HG03139 (cell line): Measurements from ENCODE around the gene GRM1.

Experiments
- ATAC-seq: cut with Tn5 transposase; IDR thresholded peaks from one replicate; pipeline ENCODE4 v1.9.1; 2021; ENCODE audit not compliant: unreplicated experiment

GRM1 gene

DNA sequence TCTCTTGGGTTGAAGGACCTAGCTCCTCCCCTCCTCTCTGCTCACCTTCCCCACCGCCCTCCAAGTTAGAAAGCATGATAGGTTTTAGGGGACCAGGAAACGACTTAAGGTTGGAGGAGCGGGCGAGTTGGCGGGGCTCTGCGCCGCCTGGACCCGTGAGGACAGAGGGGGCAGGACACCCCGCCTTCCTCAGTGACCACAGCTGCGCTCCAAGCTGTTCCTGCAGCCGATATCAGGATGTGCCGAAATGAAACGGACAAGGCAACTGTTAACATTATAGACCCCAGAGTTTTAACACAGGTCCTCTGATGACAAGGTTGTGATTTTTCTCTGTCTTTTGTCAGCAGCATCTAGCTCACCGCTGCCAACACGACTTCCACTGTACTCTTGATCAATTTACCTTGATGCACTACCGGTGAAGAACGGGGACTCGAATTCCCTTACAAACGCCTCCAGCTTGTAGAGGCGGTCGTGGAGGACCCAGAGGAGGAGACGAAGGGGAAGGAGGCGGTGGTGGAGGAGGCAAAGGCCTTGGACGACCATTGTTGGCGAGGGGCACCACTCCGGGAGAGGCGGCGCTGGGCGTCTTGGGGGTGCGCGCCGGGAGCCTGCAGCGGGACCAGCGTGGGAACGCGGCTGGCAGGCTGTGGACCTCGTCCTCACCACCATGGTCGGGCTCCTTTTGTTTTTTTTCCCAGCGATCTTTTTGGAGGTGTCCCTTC, at the start of gene GRM1:
TSS of gene GRM1 (plus strand) at position 212 of the 722 bp plus-strand sequence. CDS start at position 668, 456 bp downstream.
- ATAC-seq: no peak

- no peak for ATAC-seq
Measured at GRCh38 chr6:146009338-146009737, 19.5 kb upstream of the GRM1 start.

DNA sequence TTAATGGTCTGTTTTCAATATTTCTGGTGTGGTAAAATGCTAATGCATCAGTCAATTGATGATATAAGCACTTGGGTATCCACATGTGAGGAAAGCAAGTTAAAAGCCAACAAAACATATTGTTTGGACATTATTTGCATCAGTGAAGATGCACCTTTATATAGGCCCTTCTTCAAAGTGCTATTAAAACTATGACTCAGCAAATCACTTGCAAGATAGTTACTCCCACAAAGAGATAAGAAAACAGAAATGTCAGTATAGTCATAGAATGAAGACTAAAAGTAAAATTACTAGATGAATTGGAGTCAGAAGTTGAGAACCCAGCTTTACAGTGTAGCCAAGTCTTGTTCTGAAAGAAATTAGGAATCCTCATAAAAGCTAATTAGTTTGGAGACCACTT, 14.6 kb upstream of the GRM1 start:
- no peak for ATAC-seq

GRCh38 chr6:146017672-146018071, 11.2 kb upstream of the GRM1 start:
- no peak for ATAC-seq

- ATAC-seq: no peak
Measured at GRCh38 chr6:146026873-146027272, 2.0 kb upstream of the GRM1 start.

DNA sequence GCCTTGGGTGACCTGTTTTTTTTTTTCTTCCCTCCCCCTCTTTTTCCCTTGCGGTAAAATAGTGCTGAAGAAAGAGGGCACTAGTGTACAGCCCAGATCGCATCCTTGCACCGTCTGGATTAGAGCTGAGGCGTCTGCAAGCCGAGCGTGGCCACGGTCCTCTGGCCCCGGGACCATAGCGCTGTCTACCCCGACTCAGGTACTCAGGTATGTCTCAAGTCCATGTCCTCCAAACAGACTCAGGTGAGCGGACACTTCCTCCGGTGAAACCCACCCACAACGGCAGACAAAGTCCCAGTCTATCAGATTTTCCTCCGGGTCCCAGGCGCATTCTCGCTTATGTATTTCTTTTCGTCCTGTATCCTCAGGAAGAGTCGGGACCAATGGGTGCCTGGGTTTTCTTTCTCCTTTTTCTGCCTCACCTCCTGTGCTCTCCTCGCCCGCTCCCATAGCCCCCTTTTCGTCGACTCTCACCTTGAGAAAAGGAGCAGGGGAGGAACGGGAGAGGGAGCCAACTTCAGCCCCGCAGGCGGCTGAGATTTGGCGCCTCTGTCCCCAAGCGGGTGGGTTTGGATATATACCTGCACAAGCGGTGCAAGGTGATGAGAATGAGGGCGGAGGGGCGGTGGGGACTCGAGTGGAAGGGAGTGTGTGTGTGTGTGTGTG, 1.1 kb upstream of the GRM1 start:
- no peak for ATAC-seq

DNA sequence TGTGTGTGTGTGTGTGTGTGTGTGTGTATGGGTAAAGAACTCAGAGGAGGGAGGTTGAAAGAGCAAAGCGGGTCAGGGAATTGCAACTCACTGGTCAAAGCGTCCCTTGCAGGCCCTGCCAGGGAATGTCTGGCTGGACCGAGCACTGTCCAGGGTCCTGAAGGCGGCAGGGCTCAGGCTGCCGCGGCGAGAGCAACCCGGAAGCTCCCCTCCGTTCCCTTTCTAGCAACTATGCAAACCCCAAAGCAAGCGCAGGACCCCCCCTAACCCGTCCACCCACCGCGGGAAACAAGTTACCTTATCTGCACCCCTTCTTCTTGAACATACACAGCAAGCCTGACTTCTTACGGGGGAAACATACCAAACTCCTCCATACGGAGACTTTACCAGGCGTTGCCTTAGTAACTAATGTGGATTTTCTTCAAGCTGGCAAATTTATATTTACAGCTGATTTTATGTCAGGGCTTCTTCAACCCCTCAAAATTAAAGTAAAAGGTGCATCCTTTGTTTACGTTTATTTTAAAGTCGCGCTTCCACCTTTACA, 538 bp upstream of the GRM1 start:
- no peak for ATAC-seq

- no peak for ATAC-seq
Measured at GRCh38 chr6:146029573-146030184, 817 bp downstream of the GRM1 start.

DNA sequence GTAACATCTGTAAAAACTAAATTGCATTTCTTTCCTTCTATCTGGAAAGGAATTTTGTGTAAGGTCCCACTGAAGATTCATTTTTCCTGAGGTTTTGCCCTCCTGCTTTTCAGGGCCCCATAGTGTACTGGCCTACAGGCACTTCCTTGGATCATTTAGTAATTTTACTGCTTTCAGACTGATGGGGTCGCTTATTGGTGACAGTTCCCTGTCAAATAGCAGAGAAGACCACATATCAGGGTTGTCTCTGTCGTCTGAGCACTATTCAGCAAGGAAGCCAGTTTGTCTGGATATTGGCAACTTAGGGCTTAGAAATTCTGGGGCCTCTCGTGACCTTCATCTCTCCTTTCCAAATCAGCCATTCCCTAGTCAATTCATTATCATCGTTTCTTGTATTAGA, 3.5 kb downstream of the GRM1 start:
- ATAC-seq: no peak

GRCh38 chr6:146040360-146040759, 11.5 kb downstream of the GRM1 start:
- no peak for ATAC-seq

DNA sequence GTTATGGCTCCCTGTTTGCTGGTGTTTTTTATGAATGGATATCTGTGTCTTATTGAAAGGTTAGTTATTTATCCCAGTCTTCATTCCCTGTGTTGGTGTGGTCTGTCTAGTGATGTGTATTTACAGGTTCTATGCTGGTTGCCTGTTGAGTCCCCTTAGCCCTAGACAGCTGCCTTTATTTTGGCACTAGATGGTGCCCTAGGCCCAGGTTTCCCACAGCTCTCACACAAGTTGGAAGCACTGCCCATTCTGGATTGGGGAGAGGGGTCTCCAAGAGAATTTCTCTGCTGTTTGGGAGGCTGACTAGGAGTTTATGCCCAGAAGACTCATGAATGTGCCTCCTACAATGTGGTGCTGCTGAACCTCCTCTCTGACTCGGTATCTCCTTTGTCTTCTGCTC, 12.4 kb downstream of the GRM1 start:
- no peak for ATAC-seq

DNA sequence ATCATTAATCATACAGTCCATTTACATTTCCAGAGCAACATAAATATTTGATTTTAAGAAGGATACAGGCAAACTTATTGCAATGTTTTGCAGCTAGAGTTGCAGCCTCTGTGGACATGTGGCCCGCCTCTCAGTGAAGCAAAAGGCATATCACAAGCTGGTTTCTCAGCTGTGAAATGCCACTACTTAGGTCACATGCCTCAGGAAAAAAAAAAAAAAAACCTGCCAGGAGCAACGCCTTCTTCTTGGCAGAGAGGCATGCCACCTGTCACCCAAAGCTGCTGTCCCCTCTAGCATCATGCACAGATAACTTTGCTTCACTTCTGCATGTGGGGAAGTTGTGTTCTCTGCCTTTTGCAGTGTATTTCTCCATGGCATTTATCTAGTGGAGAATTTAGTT, 18.5 kb downstream of the GRM1 start:
- no peak for ATAC-seq

DNA sequence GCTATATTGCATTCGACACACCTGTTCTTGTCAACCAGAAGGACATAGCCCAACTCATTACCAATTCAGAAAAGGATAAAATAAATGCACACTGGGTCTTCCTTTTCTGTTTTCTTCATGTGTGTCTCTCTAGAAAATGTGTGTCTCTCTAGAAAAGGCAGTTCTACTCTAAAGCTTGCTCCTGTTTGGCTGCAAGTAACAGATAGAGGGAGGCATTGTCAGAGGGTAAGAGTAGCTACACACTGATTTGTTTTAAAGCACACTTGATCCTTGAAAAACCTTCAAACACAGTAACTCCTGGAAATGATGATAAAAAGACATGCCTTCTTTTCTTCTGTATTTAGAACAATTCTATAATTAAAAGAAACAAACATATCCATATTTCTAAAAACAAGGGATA, 21.3 kb downstream of the GRM1 start:
- no peak for ATAC-seq

DNA sequence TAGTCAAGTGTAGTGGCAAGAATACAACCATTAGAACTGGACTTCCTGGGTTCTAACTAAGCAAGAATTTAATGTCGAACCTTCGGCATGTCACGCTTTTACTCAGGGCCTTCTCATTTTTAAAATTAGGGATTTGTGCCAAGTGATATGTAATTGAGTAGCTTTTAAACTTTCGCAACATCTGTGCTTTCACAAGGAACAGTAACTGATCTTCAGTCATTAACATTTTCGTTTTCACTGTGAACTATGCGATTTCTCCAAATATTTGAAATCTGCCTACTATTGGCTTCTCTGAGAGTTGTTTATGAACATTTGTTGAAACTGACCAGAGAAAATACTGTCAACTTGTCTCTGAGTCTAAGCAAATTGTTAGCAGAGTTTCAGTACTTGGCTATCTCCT, 27.6 kb downstream of the GRM1 start:
- ATAC-seq: no peak

DNA sequence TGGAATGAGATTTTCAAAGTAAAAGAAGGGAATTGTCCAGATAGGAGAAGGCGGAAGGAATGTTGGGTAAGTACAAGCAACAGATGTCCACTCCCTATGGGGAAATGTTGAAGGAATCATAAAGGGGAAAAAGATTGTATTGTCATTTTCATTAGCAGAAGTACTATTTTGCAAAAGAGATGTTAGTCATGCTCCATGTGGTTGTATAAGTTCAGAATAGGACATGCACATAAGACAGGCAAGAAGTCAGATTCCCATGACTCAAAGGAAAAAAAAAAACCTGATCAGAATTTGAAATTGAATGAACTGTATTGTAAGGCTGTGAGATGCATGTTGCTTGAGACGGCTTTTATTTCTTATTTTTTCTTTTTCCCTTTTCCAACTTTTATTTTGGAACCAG, 36.8 kb downstream of the GRM1 start:
- no peak for ATAC-seq

GRCh38 chr6:146066506-146066905, 37.6 kb downstream of the GRM1 start:
- ATAC-seq: no peak

- ATAC-seq: no peak
Measured at GRCh38 chr6:146071781-146072180, 42.9 kb downstream of the GRM1 start.

DNA sequence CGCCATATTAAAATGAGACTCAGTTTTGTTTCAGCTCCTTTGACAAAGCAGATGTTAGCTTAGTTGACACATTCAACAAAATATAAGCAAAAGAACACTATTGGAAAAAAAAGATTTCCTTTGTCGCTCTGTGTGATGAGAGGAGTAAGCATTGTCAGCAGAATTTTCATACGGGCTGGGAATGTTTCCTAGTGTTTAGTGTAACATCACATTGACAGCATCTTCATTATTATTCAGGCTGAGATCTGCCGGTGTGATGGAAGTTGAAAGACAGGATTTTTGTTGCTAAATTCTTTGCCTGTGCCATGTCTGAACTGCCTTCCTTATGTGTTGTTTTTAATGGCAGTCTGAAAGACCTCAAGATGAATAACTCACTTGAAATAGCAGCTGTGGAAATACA, 49.1 kb downstream of the GRM1 start:
- no peak for ATAC-seq

DNA sequence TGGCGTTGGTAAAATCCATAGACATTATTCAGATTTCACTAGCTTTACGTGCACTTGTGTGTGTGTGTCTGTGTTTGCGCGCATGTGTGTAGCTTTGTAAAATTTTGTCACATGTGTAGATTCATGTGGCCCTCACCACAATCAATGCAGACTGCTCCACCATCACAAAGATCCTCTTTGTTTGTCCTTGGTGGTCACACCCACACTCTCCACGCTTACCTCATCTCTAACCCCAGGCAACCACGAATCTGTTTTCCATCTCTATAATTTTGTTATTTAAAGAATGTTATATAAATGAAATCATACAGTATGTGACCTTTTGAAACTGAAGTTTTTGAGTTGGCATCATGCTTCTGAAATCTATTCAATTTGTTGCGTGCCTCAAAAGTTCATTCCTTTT, 58.5 kb downstream of the GRM1 start:
- ATAC-seq: no peak

DNA sequence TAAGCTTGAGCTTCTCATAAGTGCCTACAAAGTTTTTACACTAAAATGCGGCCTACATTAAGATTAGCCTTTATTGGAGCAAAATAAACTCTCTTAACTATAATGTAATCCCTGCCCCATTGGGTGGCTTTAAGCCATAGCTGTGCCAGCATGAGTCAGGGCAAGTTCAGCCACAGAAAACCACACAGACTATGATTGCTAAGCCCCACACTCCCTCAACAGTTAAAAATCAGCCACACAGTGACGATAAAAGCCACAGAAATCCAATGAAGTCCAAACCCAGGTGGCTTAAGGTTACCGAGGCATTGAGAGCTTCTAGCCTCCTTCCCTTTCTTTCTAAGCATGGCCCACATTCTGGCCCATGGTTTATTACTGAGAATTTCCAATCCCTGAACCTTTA, 61.6 kb downstream of the GRM1 start:
- no peak for ATAC-seq

- no peak for ATAC-seq
Measured at GRCh38 chr6:146092961-146093686, 64.3 kb downstream of the GRM1 start.
